Liver (tissue), 9 donors: ENCODE measurements around the gene CLEC20A. TPM values are rescaled to one million over a fixed set of nuclear protein-coding genes. Genes with fewer than 3 reads are reported as not detected.

ENCODE experiments used
- DNase-seq: peaks from one replicate; pipeline ENCODE4 v3.0.0-alpha.2; 2017; ENCODE audit warnings: low spot score
- H3K27ac ChIP-seq, 2 donors: one replicate each; pipeline ENCODE4 v1.7.0; 2013; ENCODE audit warnings: inconsistent platforms in 2 of 2, low read length in 2 of 2, control low read depth in 1 of 2, low read depth in 1 of 2, mild to moderate bottlenecking in 1 of 2
- H3K27me3 ChIP-seq, 4 donors: one replicate each; pipeline versions ENCODE4 v1.6.1 to v1.7.0; 2013; ENCODE audit warnings: low read length in 3 of 4, inconsistent platforms in 1 of 4, mild to moderate bottlenecking in 1 of 4, moderate library complexity in 1 of 4; ENCODE audit not compliant: control insufficient read depth in 4 of 4, insufficient read depth in 4 of 4
- H3K36me3 ChIP-seq, 4 donors: one replicate each; pipeline versions ENCODE4 v1.6.1 to v1.7.0; 2013; ENCODE audit warnings: low read length in 3 of 4, mild to moderate bottlenecking in 3 of 4, low read depth in 1 of 4, moderate library complexity in 1 of 4; ENCODE audit not compliant: control insufficient read depth in 4 of 4, insufficient read depth in 3 of 4
- H3K4me1 ChIP-seq, 4 donors: one replicate each; pipeline versions ENCODE4 v1.6.1 to v1.7.0; 2013; ENCODE audit warnings: low read length in 3 of 4, mild to moderate bottlenecking in 3 of 4, moderate library complexity in 1 of 4; ENCODE audit not compliant: control insufficient read depth in 4 of 4, insufficient read depth in 4 of 4
- H3K4me3 ChIP-seq, 3 donors: one replicate each; pipeline versions ENCODE4 v1.6.1 to v1.7.0; 2013; ENCODE audit warnings: low read length in 3 of 3, control low read depth in 1 of 3, low read depth in 1 of 3, mild to moderate bottlenecking in 1 of 3
- H3K9ac ChIP-seq, 2 donors: one replicate each; pipeline ENCODE4 v1.7.0; 2013; ENCODE audit warnings: low read length in 2 of 2, mild to moderate bottlenecking in 2 of 2, moderate library complexity in 2 of 2, control low read depth in 1 of 2, low read depth in 1 of 2
- H3K9me3 ChIP-seq, 4 donors: one replicate each; pipeline versions ENCODE4 v1.6.1 to v1.7.0; 2013; ENCODE audit warnings: low read length in 3 of 4; ENCODE audit not compliant: control insufficient read depth in 4 of 4
- ATF3 ChIP-seq: IDR thresholded peaks from 2 replicates; pipeline ENCODE4 v1.6.1; 2016; ENCODE audit warnings: antibody characterized with exemption
- CTCF ChIP-seq: fragments of 150-350 bp; IDR thresholded peaks from 2 replicates; pipeline ENCODE4 v1.5.1; 2017; ENCODE audit warnings: improper control_type of control experiment, low read depth, low read length; ENCODE audit not compliant: missing input control
- EGR1 ChIP-seq, 2 donors: IDR thresholded peaks; 2 replicates each; pipeline ENCODE4 v1.6.1; 2016 to 2018; ENCODE audit warnings: antibody characterized with exemption in 2 of 2, low read depth in 2 of 2
- FOXA1 ChIP-seq: IDR thresholded peaks from 2 replicates; pipeline ENCODE4 v1.6.1; 2016; ENCODE audit warnings: antibody characterized with exemption
- GABPA ChIP-seq, 2 donors: IDR thresholded peaks in 1 of 2; conservative IDR thresholded peaks in 1 of 2; 2 replicates each; pipeline ENCODE4 v1.6.1; 2016; ENCODE audit warnings: antibody characterized with exemption in 2 of 2, mild to moderate bottlenecking in 1 of 2, moderate library complexity in 1 of 2
- HNF4A ChIP-seq, 2 donors: conservative IDR thresholded peaks; 2 replicates each; pipeline ENCODE4 v1.6.1; 2016; ENCODE audit warnings: antibody characterized with exemption in 2 of 2, mild to moderate bottlenecking in 2 of 2
- HNF4G ChIP-seq: IDR thresholded peaks from 2 replicates; pipeline ENCODE4 v1.6.1; 2016; ENCODE audit warnings: antibody characterized with exemption
- JUND ChIP-seq, 2 donors: IDR thresholded peaks; 2 replicates each; pipeline ENCODE4 v1.6.1; 2016; ENCODE audit warnings: antibody characterized with exemption in 2 of 2
- MAX ChIP-seq: IDR thresholded peaks from 2 replicates; pipeline ENCODE4 v1.6.1; 2016; ENCODE audit warnings: antibody characterized with exemption
- NR2F2 ChIP-seq: IDR thresholded peaks from 2 replicates; pipeline ENCODE4 v1.6.1; 2016; ENCODE audit warnings: antibody characterized with exemption
- RAD21 ChIP-seq, 2 donors: IDR thresholded peaks; 2 replicates each; pipeline ENCODE4 v1.6.1; 2016; ENCODE audit warnings: antibody characterized with exemption in 2 of 2, mild to moderate bottlenecking in 2 of 2
- SP1 ChIP-seq: IDR thresholded peaks from 2 replicates; pipeline ENCODE4 v1.6.1; 2018; ENCODE audit warnings: antibody characterized with exemption, mild to moderate bottlenecking
- TAF1 ChIP-seq: conservative IDR thresholded peaks from 2 replicates; pipeline ENCODE4 v1.6.1; 2016; ENCODE audit warnings: antibody characterized with exemption, mild to moderate bottlenecking
- YY1 ChIP-seq: IDR thresholded peaks from 2 replicates; pipeline ENCODE4 v1.6.1; 2016; ENCODE audit warnings: antibody characterized with exemption, mild to moderate bottlenecking
- ZBTB33 ChIP-seq: IDR thresholded peaks from 2 replicates; pipeline ENCODE4 v1.6.1; 2016; ENCODE audit warnings: antibody characterized with exemption
- WGBS: extraction: QIAGEN DNeasy Blood & Tissue Kit; methylation state at CpG from one replicate; pipeline ENCODE4 v1.1.7; 2013; 5-methylcytosine and 5-hydroxymethylcytosine counted together
- polyA plus RNA-seq, 2 donors: library from polyadenylated mRNA; stranded (reverse) in 1 of 2; unstranded in 1 of 2; fragments of 200-250 nt in 1 of 2; fragments of >200 nt in 1 of 2; fragmentation: Nextera tagmentation in 1 of 2; extraction: Ambion mirVana in 1 of 2; gene quantifications; one replicate each; pipeline versions ENCODE4 v1.2.1 to v1.2.3, GENCODE V29; 2013 to 2015
- total RNA-seq, 2 donors: library from RNA; depleted of rRNA; stranded (reverse); fragments of >200 nt; gene quantifications; one replicate each; pipeline ENCODE4 v1.2.3, GENCODE V29; 2014
- TF ChIP-seq, protein P1 (sequence below): IDR thresholded peaks from 2 replicates; pipeline ENCODE4 v1.6.1; 2016; ENCODE audit warnings: antibody characterized with exemption, mild to moderate bottlenecking
- donor health status: healthy.
- donor health status: healthy.
- donor health status: healthy.
- donor health status: healthy.
- donor health status: healthy.

The CLEC20A gene
- total and polyA plus RNA-seq, 4 donors, result 0.33 TPM; not detected in 3

GRCh38 chr1:178461104-178461503, 35.7 kb downstream of the CLEC20A start (continued):
- TF ChIP-seq ATF3, result no peak
- no peak for TF ChIP-seq HNF4G
- TF ChIP-seq YY1, result no peak

GRCh38 chr1:178458203-178458602, 38.6 kb downstream of the CLEC20A start:
- peaks cover 3 to 10% (median 7%) of the 10 kb centered on the region in 4 donors for H3K36me3 ChIP-seq
- H3K4me3 ChIP-seq, result no peak overlapping the region
- H3K27ac ChIP-seq, result no peak overlapping the region
- H3K9ac ChIP-seq, result no peak overlapping the region
- no peaks in the 10 kb centered on the region for H3K4me1 ChIP-seq
- no peaks in the 10 kb centered on the region for H3K27me3 ChIP-seq
- 95% methylated on average over 12 of the region's 12 CpGs for WGBS
- TF ChIP-seq FOXA1 (no peak), NR2F2 (no peak), SP1 (no peak), JUND (IDR thresholded peaks at IDR 0.05) (no peak), RAD21 (IDR thresholded peaks at IDR 0.05) (no peak), ATF3 (no peak), ZBTB33 (no peak), YY1 (no peak), HNF4A (conservative IDR thresholded peaks at IDR 0.05) (no peak), HNF4G (no peak), CTCF (no peak)
- TF ChIP-seq, protein P1, sequence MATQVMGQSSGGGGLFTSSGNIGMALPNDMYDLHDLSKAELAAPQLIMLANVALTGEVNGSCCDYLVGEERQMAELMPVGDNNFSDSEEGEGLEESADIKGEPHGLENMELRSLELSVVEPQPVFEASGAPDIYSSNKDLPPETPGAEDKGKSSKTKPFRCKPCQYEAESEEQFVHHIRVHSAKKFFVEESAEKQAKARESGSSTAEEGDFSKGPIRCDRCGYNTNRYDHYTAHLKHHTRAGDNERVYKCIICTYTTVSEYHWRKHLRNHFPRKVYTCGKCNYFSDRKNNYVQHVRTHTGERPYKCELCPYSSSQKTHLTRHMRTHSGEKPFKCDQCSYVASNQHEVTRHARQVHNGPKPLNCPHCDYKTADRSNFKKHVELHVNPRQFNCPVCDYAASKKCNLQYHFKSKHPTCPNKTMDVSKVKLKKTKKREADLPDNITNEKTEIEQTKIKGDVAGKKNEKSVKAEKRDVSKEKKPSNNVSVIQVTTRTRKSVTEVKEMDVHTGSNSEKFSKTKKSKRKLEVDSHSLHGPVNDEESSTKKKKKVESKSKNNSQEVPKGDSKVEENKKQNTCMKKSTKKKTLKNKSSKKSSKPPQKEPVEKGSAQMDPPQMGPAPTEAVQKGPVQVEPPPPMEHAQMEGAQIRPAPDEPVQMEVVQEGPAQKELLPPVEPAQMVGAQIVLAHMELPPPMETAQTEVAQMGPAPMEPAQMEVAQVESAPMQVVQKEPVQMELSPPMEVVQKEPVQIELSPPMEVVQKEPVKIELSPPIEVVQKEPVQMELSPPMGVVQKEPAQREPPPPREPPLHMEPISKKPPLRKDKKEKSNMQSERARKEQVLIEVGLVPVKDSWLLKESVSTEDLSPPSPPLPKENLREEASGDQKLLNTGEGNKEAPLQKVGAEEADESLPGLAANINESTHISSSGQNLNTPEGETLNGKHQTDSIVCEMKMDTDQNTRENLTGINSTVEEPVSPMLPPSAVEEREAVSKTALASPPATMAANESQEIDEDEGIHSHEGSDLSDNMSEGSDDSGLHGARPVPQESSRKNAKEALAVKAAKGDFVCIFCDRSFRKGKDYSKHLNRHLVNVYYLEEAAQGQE, result no peak
- no peaks in the 10 kb centered on the region for H3K9me3 ChIP-seq
- DNase-seq, result no peak

DNA sequence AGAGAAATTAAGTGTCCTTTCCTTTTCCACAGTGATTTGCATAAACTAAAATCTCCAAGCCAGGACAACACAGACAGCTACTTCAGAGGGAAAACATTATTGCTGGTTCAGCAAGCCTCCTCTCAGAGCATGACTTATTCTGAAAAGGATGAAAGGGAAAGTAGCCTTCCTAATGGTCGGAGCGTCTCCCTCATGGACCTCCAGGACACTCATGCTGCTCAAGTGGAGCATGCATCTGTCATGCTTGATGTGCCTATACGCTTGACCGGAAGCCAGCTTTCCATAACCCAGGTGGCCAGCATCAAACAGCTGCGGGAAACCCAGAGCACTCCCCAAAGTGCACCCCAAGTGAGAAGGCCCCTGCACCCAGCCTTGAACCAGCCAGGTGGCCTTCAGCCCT, 39.1 kb downstream of the CLEC20A start:
- no peak overlapping the region for H3K27ac ChIP-seq
- WGBS, result 98% methylated on average over 5 of the region's 5 CpGs
- no peak for TF ChIP-seq RAD21 (IDR thresholded peaks at IDR 0.05)
- no peak for TF ChIP-seq FOXA1
- no peak for TF ChIP-seq HNF4A (conservative IDR thresholded peaks at IDR 0.05)
- TF ChIP-seq GABPA (IDR thresholded peaks at IDR 0.05 in 1 of 2, conservative IDR thresholded peaks at IDR 0.05 in 1 of 2), result no peak
- TF ChIP-seq ATF3, result no peak
- TF ChIP-seq TAF1, result no peak
- TF ChIP-seq EGR1 (IDR thresholded peaks at IDR 0.05; ENCODE audit: low read depth in 2 of 2), result no peak
- TF ChIP-seq ZBTB33, result no peak
- no peak for TF ChIP-seq MAX

More for the DNA sequence above, 39.1 kb downstream of the CLEC20A start:
- H3K9ac ChIP-seq, result no peak overlapping the region
- no peaks in the 10 kb centered on the region for H3K27me3 ChIP-seq
- H3K4me1 ChIP-seq, result no peaks in the 10 kb centered on the region
- no peaks in the 10 kb centered on the region for H3K9me3 ChIP-seq
- DNase-seq, result no peak
- H3K36me3 ChIP-seq, result peaks cover 3 to 10% (median 7%) of the 10 kb centered on the region in 4 donors
- H3K4me3 ChIP-seq, result no peak overlapping the region
